ENCODE measurements around the gene TK1.

The TK1 gene

GRCh38 chr17:78151514-78152008 is 35.3 kb downstream of the TK1 start:
- 97% methylated on average over 6 of the region's 7 CpGs for WGBS (ENCODE audit: insufficient coverage)
- H3K4me1 ChIP-seq (ENCODE audit: control extremely low read depth in 1 of 4, control insufficient read depth in 4 of 4, insufficient read depth in 4 of 4, low read length in 3 of 4), result peaks cover 4 to 30% (median 24%) of the 10 kb centered on the region in 4 experiments
- H3K4me3 ChIP-seq (ENCODE audit: control insufficient read depth in 1 of 7, extremely low read depth in 1 of 7, insufficient read depth in 4 of 7, low read depth in 2 of 7, low read length in 6 of 7), result no peak overlapping the region
- ChIA-PET CTCF (interaction anchor here (0.9 to 1.3 kb wide), 2 partner anchors 15 to 35 kb away, joined by 3 read pairs; no protein-coding TSS in a partner anchor), POLR2A (no interaction called here)
- H3K36me3 ChIP-seq (ENCODE audit: control insufficient read depth in 4 of 4, insufficient read depth in 4 of 4, low read length in 3 of 4), result no peaks in the 10 kb centered on the region
- DNase-seq, result no peak
- no peak overlapping the region for H3K27ac ChIP-seq (ENCODE audit: insufficient read depth in 1 of 2, low read depth in 1 of 2, low read length in 2 of 2, poor library complexity in 1 of 2, severe bottlenecking in 2 of 2)
- no peaks in the 10 kb centered on the region for H3K27me3 ChIP-seq (replicated peaks in 2 of 5; ENCODE audit: control insufficient read depth in 4 of 5, insufficient read depth in 5 of 5, low read length in 4 of 5)
- no peaks in the 10 kb centered on the region for H3K9me3 ChIP-seq (ENCODE audit: control extremely low read depth in 1 of 5, control insufficient read depth in 4 of 5, insufficient read depth in 2 of 5, low read depth in 1 of 5, low read length in 4 of 5)

GRCh38 chr17:78148286-78149016 is 38.4 kb downstream of the TK1 start:
- Histone ChIP-seq H3K9me3 (ENCODE audit: control extremely low read depth in 1 of 5, control insufficient read depth in 4 of 5, insufficient read depth in 2 of 5, low read depth in 1 of 5, low read length in 4 of 5) (no peaks in the 10 kb centered on the region), H3K27ac (ENCODE audit: insufficient read depth in 1 of 2, low read depth in 1 of 2, low read length in 2 of 2, poor library complexity in 1 of 2, severe bottlenecking in 2 of 2) (no peak overlapping the region), H3K27me3 (replicated peaks in 2 of 5; ENCODE audit: control insufficient read depth in 4 of 5, insufficient read depth in 5 of 5, low read length in 4 of 5) (no peaks in the 10 kb centered on the region), H3K4me3 (ENCODE audit: control insufficient read depth in 1 of 7, extremely low read depth in 1 of 7, insufficient read depth in 4 of 7, low read depth in 2 of 7, low read length in 6 of 7) (no peak overlapping the region), H3K4me1 (ENCODE audit: control extremely low read depth in 1 of 4, control insufficient read depth in 4 of 4, insufficient read depth in 4 of 4, low read length in 3 of 4) (peaks cover 2 to 41% (median 39%) of the 10 kb centered on the region in 4 experiments), H3K36me3 (ENCODE audit: control insufficient read depth in 4 of 4, insufficient read depth in 4 of 4, low read length in 3 of 4) (no peaks in the 10 kb centered on the region)
- CTCF ChIA-PET, result interaction anchor here (0.6 to 2.5 kb wide), 3 partner anchors 11 to 28 kb away, joined by 3 to 12 read pairs (median 5); no protein-coding TSS in a partner anchor
- POLR2A ChIA-PET, result no interaction called here
- 75% methylated on average over 13 of the region's 14 CpGs for WGBS (ENCODE audit: insufficient coverage)
- no peak for DNase-seq

- Histone ChIP-seq H3K27ac (ENCODE audit: insufficient read depth in 1 of 2, low read depth in 1 of 2, low read length in 2 of 2, poor library complexity in 1 of 2, severe bottlenecking in 2 of 2) (no peak overlapping the region), H3K36me3 (ENCODE audit: control insufficient read depth in 4 of 4, insufficient read depth in 4 of 4, low read length in 3 of 4) (peaks cover 0 to 4% (median 3%) of the 10 kb centered on the region in 4 experiments), H3K4me3 (ENCODE audit: control insufficient read depth in 1 of 7, extremely low read depth in 1 of 7, insufficient read depth in 4 of 7, low read depth in 2 of 7, low read length in 6 of 7) (no peak overlapping the region), H3K9me3 (ENCODE audit: control extremely low read depth in 1 of 5, control insufficient read depth in 4 of 5, insufficient read depth in 2 of 5, low read depth in 1 of 5, low read length in 4 of 5) (no peaks in the 10 kb centered on the region), H3K4me1 (ENCODE audit: control extremely low read depth in 1 of 4, control insufficient read depth in 4 of 4, insufficient read depth in 4 of 4, low read length in 3 of 4) (peaks cover 2 to 44% (median 41%) of the 10 kb centered on the region in 4 experiments), H3K27me3 (replicated peaks in 2 of 5; ENCODE audit: control insufficient read depth in 4 of 5, insufficient read depth in 5 of 5, low read length in 4 of 5) (no peaks in the 10 kb centered on the region)
- 31% methylated on average over 6 of the region's 8 CpGs for WGBS (ENCODE audit: insufficient coverage)
- ChIA-PET CTCF (interaction anchor here (2.0 to 2.5 kb wide), 2 partner anchors 15 to 29 kb away, joined by 5 to 12 read pairs; no protein-coding TSS in a partner anchor), POLR2A (no interaction called here)
- DNase-seq, result peak in 2 of 3 donors; percentile 79 to 84
Measured at GRCh38 chr17:78147315-78147998, 39.4 kb downstream of the TK1 start.

- Histone ChIP-seq H3K4me1 (ENCODE audit: control extremely low read depth in 1 of 4, control insufficient read depth in 4 of 4, insufficient read depth in 4 of 4, low read length in 3 of 4) (peaks cover 2 to 45% (median 43%) of the 10 kb centered on the region in 4 experiments), H3K27ac (ENCODE audit: insufficient read depth in 1 of 2, low read depth in 1 of 2, low read length in 2 of 2, poor library complexity in 1 of 2, severe bottlenecking in 2 of 2) (peak overlapping the region in 1 of 2 experiments; percentile 37), H3K36me3 (ENCODE audit: control insufficient read depth in 4 of 4, insufficient read depth in 4 of 4, low read length in 3 of 4) (peaks cover 0 to 10% (median 9%) of the 10 kb centered on the region in 4 experiments), H3K9me3 (ENCODE audit: control extremely low read depth in 1 of 5, control insufficient read depth in 4 of 5, insufficient read depth in 2 of 5, low read depth in 1 of 5, low read length in 4 of 5) (no peaks in the 10 kb centered on the region), H3K27me3 (replicated peaks in 2 of 5; ENCODE audit: control insufficient read depth in 4 of 5, insufficient read depth in 5 of 5, low read length in 4 of 5) (no peaks in the 10 kb centered on the region), H3K4me3 (ENCODE audit: control insufficient read depth in 1 of 7, extremely low read depth in 1 of 7, insufficient read depth in 4 of 7, low read depth in 2 of 7, low read length in 6 of 7) (no peak overlapping the region)
- ChIA-PET POLR2A (no interaction called here), CTCF (interaction anchor here (2.0 to 2.5 kb wide), 2 partner anchors 15 to 30 kb away, joined by 5 to 12 read pairs; no protein-coding TSS in a partner anchor)
- WGBS (ENCODE audit: insufficient coverage), result 93% methylated on average over 5 of the region's 6 CpGs
- DNase-seq, result no peak
Measured at GRCh38 chr17:78146881-78147280, 40.0 kb downstream of the TK1 start.

- POLR2A ChIA-PET, result interaction anchor here (0.5 kb wide), 1 partner anchor 27 kb away, joined by 5 read pairs; no protein-coding TSS in a partner anchor
- WGBS (ENCODE audit: insufficient coverage), result 100% methylated on average over 5 of the region's 7 CpGs
- no peak for DNase-seq
- Histone ChIP-seq H3K9me3 (ENCODE audit: control extremely low read depth in 1 of 5, control insufficient read depth in 4 of 5, insufficient read depth in 2 of 5, low read depth in 1 of 5, low read length in 4 of 5) (no peaks in the 10 kb centered on the region), H3K36me3 (ENCODE audit: control insufficient read depth in 4 of 4, insufficient read depth in 4 of 4, low read length in 3 of 4) (peaks cover 0 to 14% (median 13%) of the 10 kb centered on the region in 4 experiments), H3K4me3 (ENCODE audit: control insufficient read depth in 1 of 7, extremely low read depth in 1 of 7, insufficient read depth in 4 of 7, low read depth in 2 of 7, low read length in 6 of 7) (no peak overlapping the region), H3K27me3 (replicated peaks in 2 of 5; ENCODE audit: control insufficient read depth in 4 of 5, insufficient read depth in 5 of 5, low read length in 4 of 5) (no peaks in the 10 kb centered on the region), H3K27ac (ENCODE audit: insufficient read depth in 1 of 2, low read depth in 1 of 2, low read length in 2 of 2, poor library complexity in 1 of 2, severe bottlenecking in 2 of 2) (peak overlapping the region in 1 of 2 experiments; percentile 37), H3K4me1 (ENCODE audit: control extremely low read depth in 1 of 4, control insufficient read depth in 4 of 4, insufficient read depth in 4 of 4, low read length in 3 of 4) (peaks cover 2 to 49% (median 46%) of the 10 kb centered on the region in 4 experiments)
- CTCF ChIA-PET, result interaction anchor here (2.5 kb wide), 1 partner anchor 16 kb away, joined by 12 read pairs; no protein-coding TSS in a partner anchor
Measured at GRCh38 chr17:78146471-78146869, 40.4 kb downstream of the TK1 start.

GRCh38 chr17:78144736-78145641 is 41.9 kb downstream of the TK1 start:
- H3K9me3 ChIP-seq (ENCODE audit: control extremely low read depth in 1 of 5, control insufficient read depth in 4 of 5, insufficient read depth in 2 of 5, low read depth in 1 of 5, low read length in 4 of 5), result no peaks in the 10 kb centered on the region
- peaks cover 0 to 19% (median 14%) of the 10 kb centered on the region in 4 experiments for H3K36me3 ChIP-seq (ENCODE audit: control insufficient read depth in 4 of 4, insufficient read depth in 4 of 4, low read length in 3 of 4)
- no peaks in the 10 kb centered on the region for H3K27me3 ChIP-seq (replicated peaks in 2 of 5; ENCODE audit: control insufficient read depth in 4 of 5, insufficient read depth in 5 of 5, low read length in 4 of 5)
- peaks cover 5 to 63% (median 56%) of the 10 kb centered on the region in 4 experiments for H3K4me1 ChIP-seq (ENCODE audit: control extremely low read depth in 1 of 4, control insufficient read depth in 4 of 4, insufficient read depth in 4 of 4, low read length in 3 of 4)
- CTCF ChIA-PET, result interaction anchor here (0.6 to 2.6 kb wide), 7 partner anchors 10 to 32 kb away, joined by 3 to 14 read pairs (median 4); partner anchors contain the start of gene TMC8
- 91% methylated on average over 16 of the region's 18 CpGs for WGBS (ENCODE audit: insufficient coverage)
- peak overlapping the region in 1 of 2 experiments; percentile 34 for H3K27ac ChIP-seq (ENCODE audit: insufficient read depth in 1 of 2, low read depth in 1 of 2, low read length in 2 of 2, poor library complexity in 1 of 2, severe bottlenecking in 2 of 2)
- POLR2A ChIA-PET, result interaction anchor here (1.0 to 1.1 kb wide), 2 partner anchors 13 to 26 kb away, joined by 3 to 4 read pairs; no protein-coding TSS in a partner anchor
- H3K4me3 ChIP-seq (ENCODE audit: control insufficient read depth in 1 of 7, extremely low read depth in 1 of 7, insufficient read depth in 4 of 7, low read depth in 2 of 7, low read length in 6 of 7), result no peak overlapping the region
- no peak for DNase-seq
